ENCODE results near the gene LHX3.

LHX3 gene

DNA sequence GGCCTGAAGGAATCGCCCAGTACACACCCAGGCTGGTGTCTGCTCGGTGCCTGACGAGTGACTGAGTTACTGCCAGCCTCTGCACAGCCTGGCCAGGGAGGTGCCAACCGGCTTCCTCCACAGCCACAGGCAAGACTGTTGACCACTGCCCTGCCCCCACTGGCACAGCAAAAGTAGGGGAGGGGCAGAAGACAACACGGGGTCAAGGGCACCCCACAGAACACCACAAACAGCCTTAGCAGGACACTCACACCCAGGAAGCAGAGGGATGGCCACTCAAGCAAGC is 722 bp upstream of the LHX3 start:
- DNase-seq = no peak

DNA sequence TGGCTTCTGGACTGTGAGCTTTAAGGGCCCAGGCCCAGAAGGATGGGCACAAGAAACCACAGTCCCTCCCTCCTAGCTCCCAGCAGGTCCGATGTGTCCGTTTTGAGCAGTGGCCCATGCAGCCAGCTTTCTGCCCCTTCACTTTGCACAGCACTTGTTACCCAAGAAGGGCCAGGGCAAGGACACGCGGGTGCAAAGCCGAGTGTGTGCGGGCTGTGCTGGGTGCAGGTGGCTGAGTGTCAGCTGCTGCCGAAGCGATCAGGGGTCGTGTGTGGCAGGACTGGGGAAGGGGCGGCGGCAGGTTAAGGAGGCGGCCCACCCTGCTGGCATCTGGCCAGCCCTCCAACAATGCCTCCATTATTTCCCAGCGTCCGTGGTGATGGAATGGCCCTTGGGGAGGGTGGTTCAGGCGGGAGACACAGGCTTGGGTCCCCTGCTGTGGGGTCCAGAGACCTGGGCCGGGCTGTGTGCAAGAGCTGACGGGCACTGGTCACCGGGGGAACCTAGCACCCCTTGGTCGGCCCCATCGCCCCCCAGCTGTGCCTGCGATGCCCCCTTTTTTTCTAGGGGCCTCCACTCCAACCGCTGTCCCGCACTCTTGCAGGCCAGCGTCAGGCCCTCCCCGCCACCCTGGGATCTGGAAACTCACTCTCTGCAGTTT is 653 bp downstream of the LHX3 start:
- DNase-seq = no peak

DNA sequence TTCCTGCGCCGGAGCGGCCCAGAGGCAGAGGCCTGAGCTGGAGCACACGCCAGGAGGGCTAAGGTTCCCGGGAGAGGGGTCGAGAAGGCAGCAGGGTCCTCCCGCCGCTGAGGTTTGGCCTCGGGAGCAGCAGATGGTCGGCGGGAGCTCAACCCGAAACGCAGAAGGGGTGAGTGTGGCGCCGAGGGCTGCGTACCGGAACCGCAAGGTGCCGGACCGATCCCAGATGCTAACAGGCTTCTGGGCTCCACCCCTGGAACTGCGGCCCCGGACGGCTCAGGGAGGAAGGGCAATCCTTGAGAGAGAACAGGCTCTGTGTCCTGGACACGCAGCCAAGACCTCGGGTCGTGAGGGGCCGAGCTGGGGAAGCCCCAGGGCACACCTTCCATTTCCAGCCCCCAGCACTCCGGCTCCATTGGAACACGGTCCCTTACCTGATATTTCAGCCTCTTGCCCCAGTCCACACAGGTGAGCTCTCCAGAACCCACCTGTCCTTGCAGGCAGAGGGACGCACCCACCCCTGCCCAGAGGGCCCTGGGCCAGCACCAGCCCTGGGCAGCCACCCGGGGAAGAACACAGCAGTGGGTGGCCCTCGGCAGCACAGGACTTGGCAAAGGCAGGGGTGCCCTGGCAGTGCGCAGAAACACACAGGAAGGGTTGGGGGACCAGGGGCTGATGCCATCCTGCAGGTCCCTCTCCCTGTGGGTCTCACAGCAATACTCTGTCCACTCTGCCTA is 1.4 kb downstream of the LHX3 start:
- DNase-seq = no peak

DNA sequence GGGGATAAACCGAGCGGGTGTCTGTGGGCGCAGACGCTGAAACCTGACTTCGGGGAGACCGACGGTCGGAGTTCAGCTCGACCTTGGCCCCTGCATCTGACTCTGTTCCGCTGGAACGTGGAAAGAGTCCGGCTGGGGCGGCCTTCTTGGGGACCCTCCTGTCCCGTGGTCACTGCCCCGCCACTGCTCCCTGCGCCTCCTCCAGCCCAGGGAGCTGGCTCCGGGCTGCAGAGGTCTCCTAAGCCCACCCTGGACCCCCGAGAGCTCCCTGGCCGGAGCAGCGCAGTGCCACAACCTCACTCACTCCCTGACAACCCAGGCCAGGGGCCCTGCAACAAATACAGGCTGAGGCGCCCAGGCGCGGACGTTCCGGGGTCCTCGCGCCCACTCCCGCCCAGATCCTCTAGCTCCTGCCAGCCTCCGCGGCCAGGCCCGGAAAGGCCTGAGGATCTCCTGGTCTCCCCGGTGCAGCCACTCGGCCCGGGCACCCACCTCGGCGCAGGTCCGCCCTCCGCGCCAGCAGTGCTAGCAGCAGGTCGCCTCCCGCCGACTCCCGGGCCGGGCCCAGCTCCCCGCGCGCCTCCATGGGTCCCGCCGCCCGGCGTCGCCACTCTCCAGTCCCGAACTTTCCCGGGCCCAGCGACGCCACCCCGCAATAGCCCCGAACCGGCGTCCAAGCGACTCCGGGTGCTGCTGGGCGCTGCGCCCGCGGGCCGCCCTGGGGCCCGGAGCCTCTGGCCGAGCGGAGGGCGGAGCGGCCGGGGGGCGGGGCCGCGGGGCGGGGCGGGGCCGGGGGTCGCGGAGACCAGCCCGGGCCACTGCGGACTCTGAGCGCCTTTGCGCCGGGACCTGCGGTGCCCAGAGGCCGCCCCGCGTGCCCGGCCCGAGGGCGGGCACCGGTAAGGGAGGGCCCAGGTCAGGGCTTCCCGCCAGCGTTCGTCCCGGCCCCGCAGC is 2.2 kb downstream of the LHX3 start:
- DNase-seq = no peak

DNA sequence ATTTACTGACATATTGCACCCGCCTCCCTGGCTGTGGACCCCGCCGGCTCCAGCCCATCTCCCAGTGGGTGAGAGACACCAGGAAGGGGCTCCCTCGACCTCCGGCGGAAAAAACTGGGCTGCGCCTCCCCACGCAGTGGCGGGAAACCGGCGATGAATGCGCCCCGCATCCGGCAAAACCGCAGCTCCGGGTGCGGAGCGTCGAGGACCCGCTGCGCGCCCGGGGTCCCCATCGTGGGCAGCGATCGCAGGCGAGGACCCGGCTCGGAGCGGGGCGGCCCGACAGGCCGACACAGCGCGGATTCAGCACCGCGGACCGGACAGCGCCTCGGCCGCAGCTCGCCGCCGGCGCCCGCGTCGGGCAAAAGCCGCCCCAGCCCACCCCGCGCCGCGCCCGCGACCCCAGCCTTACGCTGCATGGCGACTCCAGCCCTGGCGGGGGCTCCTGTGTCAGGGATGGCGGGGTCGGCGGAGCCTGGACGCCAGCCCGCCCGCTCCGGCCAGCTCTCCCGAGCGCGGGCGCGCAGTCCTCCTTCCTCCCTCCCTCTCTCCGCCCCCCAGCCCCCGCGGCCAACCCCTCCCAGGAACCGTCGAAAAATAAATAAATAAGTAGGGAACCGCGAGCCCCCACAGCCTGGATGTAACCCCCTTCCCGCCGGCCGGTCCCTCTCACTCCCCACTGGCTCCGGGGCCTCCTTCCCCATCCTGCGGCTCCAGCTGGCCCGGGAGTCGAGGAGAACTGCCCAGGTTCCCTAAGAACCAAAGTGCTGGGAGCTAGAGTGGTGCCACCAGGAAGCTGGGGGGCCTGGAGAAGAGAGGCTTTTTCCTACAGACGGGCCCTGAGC is 3.1 kb downstream of the LHX3 start:
- DNase-seq = no peak

- DNase-seq = no peak
Observed at GRCh38 chr9:136201174-136201573, 3.8 kb downstream of the LHX3 start.

GRCh38 chr9:136200424-136200823 is 4.5 kb downstream of the LHX3 start:
- DNase-seq = no peak

GRCh38 chr9:136199391-136200288 is 5.3 kb downstream of the LHX3 start:
- no peak for DNase-seq

GRCh38 chr9:136198605-136199083 is 6.3 kb downstream of the LHX3 start:
- DNase-seq = no peak

GRCh38 chr9:136197930-136198604 is 6.9 kb downstream of the LHX3 start:
- no peak for DNase-seq

DNA sequence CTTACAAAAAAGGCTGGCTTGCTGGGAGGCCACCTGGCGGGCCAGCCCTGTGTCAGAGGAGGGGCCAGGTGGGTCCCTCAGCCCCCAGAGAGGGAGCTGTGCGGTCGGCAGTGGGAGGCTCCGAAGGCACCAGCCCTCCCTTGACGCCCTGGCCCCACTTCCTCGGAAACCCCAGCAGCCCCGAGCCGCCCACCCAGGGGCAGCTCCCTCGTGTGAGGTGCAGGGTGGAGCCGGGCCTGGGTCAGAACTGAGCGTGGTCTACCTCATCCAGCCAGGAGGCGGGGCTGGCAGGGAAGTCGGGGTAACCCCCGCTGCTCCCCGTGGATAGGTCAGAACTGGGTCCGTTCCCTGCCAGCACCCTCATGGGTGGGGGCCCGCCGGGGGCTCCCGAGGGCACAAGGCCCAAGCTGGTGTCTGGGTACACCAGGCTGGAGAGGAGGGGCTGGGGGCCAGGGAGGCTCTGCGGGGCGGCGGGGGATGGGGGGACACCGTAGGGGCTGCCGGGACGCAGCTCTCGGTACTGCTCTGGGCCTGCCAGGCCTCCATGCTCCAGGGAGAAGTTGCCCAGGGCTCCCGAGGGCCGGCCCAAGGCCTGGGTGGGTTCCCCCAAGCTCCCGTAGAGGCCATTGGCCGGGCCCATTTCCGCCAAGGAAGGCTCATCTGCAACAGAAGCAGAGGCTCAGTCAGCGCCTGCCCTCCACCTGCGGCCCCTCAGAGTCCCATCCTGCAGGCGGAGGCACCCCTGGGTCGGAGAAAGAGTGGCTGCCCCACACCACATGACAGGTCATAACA is 7.6 kb downstream of the LHX3 start:
- DNase-seq = no peak

- DNase-seq = no peak
Observed at GRCh38 chr9:136196404-136197083, 8.4 kb downstream of the LHX3 start.

- DNase-seq = no peak
Observed at GRCh38 chr9:136194540-136194939, 10.4 kb downstream of the LHX3 start.

- DNase-seq = no peak
Observed at GRCh38 chr9:136193891-136194279, 11.0 kb downstream of the LHX3 start.

DNA sequence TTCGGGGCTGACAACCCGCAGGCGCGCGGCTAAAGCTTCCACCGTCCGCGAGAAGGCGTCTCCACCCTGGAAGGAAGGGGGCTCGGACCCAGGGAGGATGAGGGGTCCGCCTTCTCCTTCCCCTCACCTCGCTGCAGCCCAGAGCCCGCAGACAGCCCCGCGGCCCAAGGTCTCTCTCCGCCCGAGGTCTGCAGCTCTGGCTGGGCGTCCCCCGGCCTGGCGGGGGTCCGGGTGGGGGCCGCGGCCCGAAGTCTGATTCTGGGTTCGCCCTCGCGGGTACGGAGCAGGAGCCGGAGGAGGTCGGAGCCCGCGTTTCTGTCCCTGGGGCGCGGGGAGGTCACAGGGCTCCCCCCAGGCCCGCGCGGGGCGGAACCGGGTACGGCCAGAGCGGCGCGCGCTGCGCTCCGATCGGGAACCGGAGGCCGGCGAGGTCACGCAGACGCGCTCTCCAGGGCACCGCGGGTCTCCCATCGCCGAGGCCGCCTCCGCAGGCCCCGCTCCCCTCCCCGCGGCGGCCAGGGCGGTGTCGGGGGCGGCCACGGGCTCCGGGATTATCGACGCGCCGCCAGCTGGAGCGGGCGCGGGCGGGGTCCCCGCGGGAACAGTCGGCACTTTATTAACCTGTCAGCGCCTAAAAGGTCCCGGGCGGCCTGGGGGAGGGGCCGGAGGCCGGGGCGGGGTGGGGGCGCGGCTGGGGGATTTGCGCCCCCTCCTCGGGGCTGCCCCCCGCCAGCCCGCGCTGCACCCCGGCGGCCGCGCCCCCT is 11.6 kb downstream of the LHX3 start:
- DNase-seq = no peak

DNA sequence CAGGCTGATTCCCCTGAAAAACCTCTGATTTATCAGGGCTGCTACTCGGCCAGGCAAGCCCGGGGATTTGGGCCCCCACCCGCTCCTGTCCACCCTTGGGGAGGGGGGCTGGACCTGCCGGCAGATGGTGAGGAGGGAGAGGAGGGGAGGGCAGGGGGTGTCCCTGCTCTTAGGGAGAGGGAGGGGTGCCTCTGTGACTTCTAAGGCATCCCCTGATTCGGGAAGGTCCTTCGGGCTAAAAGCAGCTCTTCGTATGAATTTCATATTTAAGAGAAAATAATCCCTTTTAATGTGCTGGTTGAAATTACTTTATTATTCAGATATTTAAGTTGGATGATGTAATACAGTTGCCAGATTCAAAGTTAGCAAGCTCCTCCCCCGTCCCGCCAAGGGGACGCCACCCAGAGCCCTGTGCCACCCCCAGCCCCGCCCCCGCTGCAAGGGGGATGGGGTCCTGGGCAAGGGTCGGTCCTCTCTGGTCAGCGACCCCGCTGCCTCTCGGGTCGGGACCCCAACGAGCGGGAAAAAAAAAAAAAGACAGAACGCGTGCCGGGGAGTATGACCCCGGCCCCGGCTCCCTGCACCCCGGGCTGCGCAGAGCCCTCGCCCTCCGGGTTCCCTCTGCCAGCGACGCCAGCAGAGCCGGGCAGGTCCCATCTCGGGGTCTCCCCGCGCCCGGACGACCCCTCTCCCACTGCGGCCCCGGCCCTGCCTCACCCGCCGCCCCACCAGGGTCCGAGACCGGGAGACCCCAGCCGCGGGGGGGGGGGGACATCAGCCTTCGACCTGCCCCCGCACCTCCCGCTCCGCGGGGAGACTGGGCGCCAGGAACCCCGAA is 12.4 kb downstream of the LHX3 start:
- DNase-seq = no peak

DNA sequence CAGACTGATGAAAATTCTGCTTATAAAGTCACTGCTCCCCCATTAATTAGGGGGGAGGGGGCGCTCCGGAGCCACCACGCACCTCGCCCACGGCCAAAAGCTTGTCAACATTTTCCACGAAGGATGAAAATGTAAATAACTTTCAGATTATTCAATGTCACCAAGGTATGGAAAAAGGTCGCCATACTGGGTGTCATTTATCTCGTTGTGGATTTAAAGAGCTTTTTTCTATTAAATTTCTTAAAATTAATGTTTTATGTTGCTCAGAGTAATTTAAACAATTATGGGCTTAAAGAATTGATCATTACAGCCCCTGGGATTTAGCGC is 13.0 kb downstream of the LHX3 start:
- DNase-seq = no peak
